K562 (cell line): ENCODE measurements around the gene SOST. TPM values are rescaled to one million over a fixed set of nuclear protein-coding genes. Genes with fewer than 3 reads are reported as not detected.

Experiments
- polyA plus RNA-seq, 8 experiments: library from polyadenylated mRNA; depleted of rRNA in 4 of 8; stranded (reverse) in 5 of 8; unstranded in 3 of 8; fragments of >200 nt; fragmentation: Nextera tagmentation in 2 of 8; fragmentation: Illumina TruSeq in 1 of 8; extraction: Ambion mirVana in 2 of 8; extraction: Trizol in 1 of 8; gene quantifications; 2 replicates each; pipeline versions ENCODE4 v1.2.1 to v1.2.3, GENCODE V29; 2011 to 2014; ENCODE audit warnings: inconsistent platforms in 1 of 8, missing spikeins in 1 of 8
- total RNA-seq, 7 experiments: library from RNA; depleted of rRNA in 6 of 7; stranded (reverse); fragments of >200 nt in 6 of 7; fragmentation: Illumina TruSeq in 2 of 7; extraction: Trizol in 2 of 7; gene quantifications; 2 replicates each; pipeline versions ENCODE4 v1.2.1 to v1.2.3, GENCODE V29; 2011 to 2021; ENCODE audit warnings: low replicate concordance in 1 of 7
- TF ChIP-seq, protein P1 (sequence below): fragments of 450-650 bp; IDR thresholded peaks from 2 replicates; pipeline ENCODE4 v1.6.1; 2016; ENCODE audit warnings: mild to moderate bottlenecking, moderate library complexity

SOST gene
- total and polyA plus RNA-seq, 9 of the 15 experiments (the other 6 are each of a cell fraction or from before 2014, with no cell fraction given), result not detected

GRCh38 chr17:43784068-43784467 lies 25.5 kb upstream of the SOST start (continued):
- TF ChIP-seq, protein P1, sequence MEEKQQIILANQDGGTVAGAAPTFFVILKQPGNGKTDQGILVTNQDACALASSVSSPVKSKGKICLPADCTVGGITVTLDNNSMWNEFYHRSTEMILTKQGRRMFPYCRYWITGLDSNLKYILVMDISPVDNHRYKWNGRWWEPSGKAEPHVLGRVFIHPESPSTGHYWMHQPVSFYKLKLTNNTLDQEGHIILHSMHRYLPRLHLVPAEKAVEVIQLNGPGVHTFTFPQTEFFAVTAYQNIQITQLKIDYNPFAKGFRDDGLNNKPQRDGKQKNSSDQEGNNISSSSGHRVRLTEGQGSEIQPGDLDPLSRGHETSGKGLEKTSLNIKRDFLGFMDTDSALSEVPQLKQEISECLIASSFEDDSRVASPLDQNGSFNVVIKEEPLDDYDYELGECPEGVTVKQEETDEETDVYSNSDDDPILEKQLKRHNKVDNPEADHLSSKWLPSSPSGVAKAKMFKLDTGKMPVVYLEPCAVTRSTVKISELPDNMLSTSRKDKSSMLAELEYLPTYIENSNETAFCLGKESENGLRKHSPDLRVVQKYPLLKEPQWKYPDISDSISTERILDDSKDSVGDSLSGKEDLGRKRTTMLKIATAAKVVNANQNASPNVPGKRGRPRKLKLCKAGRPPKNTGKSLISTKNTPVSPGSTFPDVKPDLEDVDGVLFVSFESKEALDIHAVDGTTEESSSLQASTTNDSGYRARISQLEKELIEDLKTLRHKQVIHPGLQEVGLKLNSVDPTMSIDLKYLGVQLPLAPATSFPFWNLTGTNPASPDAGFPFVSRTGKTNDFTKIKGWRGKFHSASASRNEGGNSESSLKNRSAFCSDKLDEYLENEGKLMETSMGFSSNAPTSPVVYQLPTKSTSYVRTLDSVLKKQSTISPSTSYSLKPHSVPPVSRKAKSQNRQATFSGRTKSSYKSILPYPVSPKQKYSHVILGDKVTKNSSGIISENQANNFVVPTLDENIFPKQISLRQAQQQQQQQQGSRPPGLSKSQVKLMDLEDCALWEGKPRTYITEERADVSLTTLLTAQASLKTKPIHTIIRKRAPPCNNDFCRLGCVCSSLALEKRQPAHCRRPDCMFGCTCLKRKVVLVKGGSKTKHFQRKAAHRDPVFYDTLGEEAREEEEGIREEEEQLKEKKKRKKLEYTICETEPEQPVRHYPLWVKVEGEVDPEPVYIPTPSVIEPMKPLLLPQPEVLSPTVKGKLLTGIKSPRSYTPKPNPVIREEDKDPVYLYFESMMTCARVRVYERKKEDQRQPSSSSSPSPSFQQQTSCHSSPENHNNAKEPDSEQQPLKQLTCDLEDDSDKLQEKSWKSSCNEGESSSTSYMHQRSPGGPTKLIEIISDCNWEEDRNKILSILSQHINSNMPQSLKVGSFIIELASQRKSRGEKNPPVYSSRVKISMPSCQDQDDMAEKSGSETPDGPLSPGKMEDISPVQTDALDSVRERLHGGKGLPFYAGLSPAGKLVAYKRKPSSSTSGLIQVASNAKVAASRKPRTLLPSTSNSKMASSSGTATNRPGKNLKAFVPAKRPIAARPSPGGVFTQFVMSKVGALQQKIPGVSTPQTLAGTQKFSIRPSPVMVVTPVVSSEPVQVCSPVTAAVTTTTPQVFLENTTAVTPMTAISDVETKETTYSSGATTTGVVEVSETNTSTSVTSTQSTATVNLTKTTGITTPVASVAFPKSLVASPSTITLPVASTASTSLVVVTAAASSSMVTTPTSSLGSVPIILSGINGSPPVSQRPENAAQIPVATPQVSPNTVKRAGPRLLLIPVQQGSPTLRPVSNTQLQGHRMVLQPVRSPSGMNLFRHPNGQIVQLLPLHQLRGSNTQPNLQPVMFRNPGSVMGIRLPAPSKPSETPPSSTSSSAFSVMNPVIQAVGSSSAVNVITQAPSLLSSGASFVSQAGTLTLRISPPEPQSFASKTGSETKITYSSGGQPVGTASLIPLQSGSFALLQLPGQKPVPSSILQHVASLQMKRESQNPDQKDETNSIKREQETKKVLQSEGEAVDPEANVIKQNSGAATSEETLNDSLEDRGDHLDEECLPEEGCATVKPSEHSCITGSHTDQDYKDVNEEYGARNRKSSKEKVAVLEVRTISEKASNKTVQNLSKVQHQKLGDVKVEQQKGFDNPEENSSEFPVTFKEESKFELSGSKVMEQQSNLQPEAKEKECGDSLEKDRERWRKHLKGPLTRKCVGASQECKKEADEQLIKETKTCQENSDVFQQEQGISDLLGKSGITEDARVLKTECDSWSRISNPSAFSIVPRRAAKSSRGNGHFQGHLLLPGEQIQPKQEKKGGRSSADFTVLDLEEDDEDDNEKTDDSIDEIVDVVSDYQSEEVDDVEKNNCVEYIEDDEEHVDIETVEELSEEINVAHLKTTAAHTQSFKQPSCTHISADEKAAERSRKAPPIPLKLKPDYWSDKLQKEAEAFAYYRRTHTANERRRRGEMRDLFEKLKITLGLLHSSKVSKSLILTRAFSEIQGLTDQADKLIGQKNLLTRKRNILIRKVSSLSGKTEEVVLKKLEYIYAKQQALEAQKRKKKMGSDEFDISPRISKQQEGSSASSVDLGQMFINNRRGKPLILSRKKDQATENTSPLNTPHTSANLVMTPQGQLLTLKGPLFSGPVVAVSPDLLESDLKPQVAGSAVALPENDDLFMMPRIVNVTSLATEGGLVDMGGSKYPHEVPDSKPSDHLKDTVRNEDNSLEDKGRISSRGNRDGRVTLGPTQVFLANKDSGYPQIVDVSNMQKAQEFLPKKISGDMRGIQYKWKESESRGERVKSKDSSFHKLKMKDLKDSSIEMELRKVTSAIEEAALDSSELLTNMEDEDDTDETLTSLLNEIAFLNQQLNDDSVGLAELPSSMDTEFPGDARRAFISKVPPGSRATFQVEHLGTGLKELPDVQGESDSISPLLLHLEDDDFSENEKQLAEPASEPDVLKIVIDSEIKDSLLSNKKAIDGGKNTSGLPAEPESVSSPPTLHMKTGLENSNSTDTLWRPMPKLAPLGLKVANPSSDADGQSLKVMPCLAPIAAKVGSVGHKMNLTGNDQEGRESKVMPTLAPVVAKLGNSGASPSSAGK, result no peak
